MM.1S (cell line): ENCODE data around the gene NUDT15.

Experiments
- DNase-seq: peaks from one replicate; pipeline ENCODE4 v3.0.0-alpha.2; 2015
- H2AFZ ChIP-seq: fragments of 300-600 bp; sonication (generic); 2 replicates; pipeline ENCODE4 v1.6.0; 2016; ENCODE audit warnings: antibody characterized with exemption, low read length
- H3F3A ChIP-seq: fragments of 300-600 bp; sonication (generic); 2 replicates; pipeline ENCODE4 v1.6.1; 2016; ENCODE audit warnings: mild to moderate bottlenecking, antibody characterized with exemption, low read length, moderate library complexity, mixed read lengths; ENCODE audit not compliant: insufficient read depth
- H3K27ac ChIP-seq: fragments of 300-600 bp; sonication (generic); 2 replicates; pipeline ENCODE4 v1.5.1; 2016; ENCODE audit warnings: mild to moderate bottlenecking, low read length
- H3K27me3 ChIP-seq: fragments of 300-600 bp; sonication (generic); replicated peaks from 2 replicates; pipeline ENCODE4 v1.6.0; 2016; ENCODE audit warnings: low read length; ENCODE audit not compliant: insufficient read depth
- H3K36me3 ChIP-seq: fragments of 300-600 bp; sonication (generic); replicated peaks from 2 replicates; pipeline ENCODE4 v1.6.1; 2016; ENCODE audit warnings: mild to moderate bottlenecking, low read length, mixed read lengths; ENCODE audit not compliant: insufficient read depth
- H3K4me1 ChIP-seq: fragments of 300-600 bp; sonication (generic); 2 replicates; pipeline ENCODE4 v1.6.1; 2016; ENCODE audit warnings: low read length, mixed read lengths
- H3K4me2 ChIP-seq: fragments of 300-600 bp; sonication (generic); 2 replicates; pipeline ENCODE4 v1.6.0; 2016; ENCODE audit warnings: low read depth, low read length
- H3K4me3 ChIP-seq: fragments of 300-600 bp; sonication (generic); 2 replicates; pipeline ENCODE4 v1.5.1; 2016; ENCODE audit warnings: low read length, mixed read lengths
- H3K79me2 ChIP-seq: fragments of 300-600 bp; sonication (generic); 2 replicates; pipeline ENCODE4 v1.6.1; 2016; ENCODE audit warnings: mixed run types, low read length, mixed read lengths
- H3K9ac ChIP-seq: fragments of 300-600 bp; sonication (generic); 2 replicates; pipeline ENCODE4 v1.6.1; 2016; ENCODE audit warnings: low read length, mixed read lengths
- H3K9me2 ChIP-seq: fragments of 300-600 bp; sonication (generic); replicated peaks from 2 replicates; pipeline ENCODE4 v1.6.1; 2016; ENCODE audit warnings: mild to moderate bottlenecking, low read length, mixed read lengths; ENCODE audit not compliant: insufficient read depth
- H3K9me3 ChIP-seq: fragments of 300-600 bp; sonication (generic); replicated peaks from 2 replicates; pipeline ENCODE4 v1.6.1; 2016; ENCODE audit warnings: mild to moderate bottlenecking, low read length, mixed read lengths; ENCODE audit not compliant: insufficient read depth
- H4K20me1 ChIP-seq: fragments of 300-600 bp; sonication (generic); 2 replicates; pipeline ENCODE4 v1.6.1; 2016; ENCODE audit warnings: mild to moderate bottlenecking, low read length, moderate library complexity, mixed read lengths; ENCODE audit not compliant: insufficient read depth
- CTCF ChIP-seq: fragments of 300-600 bp; sonication (generic); IDR thresholded peaks from 2 replicates; pipeline ENCODE4 v1.5.1; 2016; ENCODE audit warnings: antibody characterized with exemption, low read length, mixed read lengths
- EZH2 ChIP-seq: fragments of 300-600 bp; sonication (generic); optimal IDR thresholded peaks from 2 replicates; pipeline ENCODE3; 2017; ENCODE audit warnings: low read depth, mild to moderate bottlenecking, antibody characterized with exemption, low read length, mixed read lengths
- EZH2phosphoT487 ChIP-seq: fragments of 300-600 bp; sonication (generic); IDR thresholded peaks from 2 replicates; pipeline ENCODE4 v1.6.1; 2018; ENCODE audit warnings: antibody characterized with exemption, low read length

Gene NUDT15

DNA sequence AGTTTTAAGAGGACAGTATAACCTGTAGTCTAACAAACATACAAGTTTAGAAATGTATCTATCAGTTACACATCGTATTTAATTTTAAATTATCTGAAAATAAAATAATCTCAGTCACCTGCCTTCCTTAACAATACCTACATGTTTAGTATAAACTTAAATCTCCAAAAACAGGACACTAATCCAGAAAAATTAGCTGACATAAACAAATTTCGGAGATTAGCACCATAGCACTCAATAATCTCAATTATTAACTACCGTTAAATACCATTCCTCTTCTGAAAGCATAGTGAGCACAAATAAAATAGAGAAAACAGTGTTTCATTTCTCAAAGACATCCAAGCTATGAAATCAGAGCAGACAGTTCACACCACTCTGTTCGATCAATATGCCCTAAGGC is 44.2 kb downstream of the NUDT15 start:
- peaks cover 4% of the 10 kb centered on the region for H3K4me1 ChIP-seq
- H3K9me3 ChIP-seq, result no peaks in the 10 kb centered on the region
- no peaks in the 10 kb centered on the region for H3K79me2 ChIP-seq
- H3K4me3 ChIP-seq, result no peak overlapping the region
- peaks cover 5% of the 10 kb centered on the region; the same call in 1 of the 2 replicates for H3F3A ChIP-seq
- no peaks in the 10 kb centered on the region for H4K20me1 ChIP-seq
- no peaks in the 10 kb centered on the region for H3K27me3 ChIP-seq
- no peak overlapping the region for H2AFZ ChIP-seq
- H3K27ac ChIP-seq, result no peak overlapping the region
- TF ChIP-seq EZH2 (no peak), CTCF (no peak), EZH2phosphoT487 (no peak)
- H3K9me2 ChIP-seq, result no peaks in the 10 kb centered on the region
- H3K36me3 ChIP-seq, result no peaks in the 10 kb centered on the region; the same call in 1 of the 2 replicates
- no peak overlapping the region for H3K4me2 ChIP-seq
- no peak overlapping the region for H3K9ac ChIP-seq
- no peak for DNase-seq

DNA sequence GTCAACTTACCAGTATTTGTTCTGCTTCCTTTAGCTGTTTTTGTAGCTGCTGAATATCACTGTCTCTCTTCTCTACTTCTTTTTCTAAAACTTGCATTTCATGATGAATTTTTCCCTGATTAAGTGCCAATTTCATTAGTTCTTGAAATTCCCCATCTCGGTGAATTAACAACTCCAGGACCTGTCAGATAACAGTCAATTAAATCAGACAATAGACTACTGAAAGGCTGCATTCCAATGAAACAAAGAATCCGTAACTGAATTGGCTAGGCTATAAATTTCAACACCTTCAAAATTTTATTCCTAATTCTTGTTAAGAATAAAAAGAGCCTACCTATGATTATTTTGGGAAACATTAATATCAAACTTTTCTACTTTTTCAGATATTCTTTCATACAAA is 48.7 kb downstream of the NUDT15 start:
- no peak for TF ChIP-seq EZH2
- TF ChIP-seq EZH2phosphoT487, result no peak
- Histone ChIP-seq H3K79me2 (peaks cover 36% of the 10 kb centered on the region), H3K36me3 (no peaks in the 10 kb centered on the region)

DNA sequence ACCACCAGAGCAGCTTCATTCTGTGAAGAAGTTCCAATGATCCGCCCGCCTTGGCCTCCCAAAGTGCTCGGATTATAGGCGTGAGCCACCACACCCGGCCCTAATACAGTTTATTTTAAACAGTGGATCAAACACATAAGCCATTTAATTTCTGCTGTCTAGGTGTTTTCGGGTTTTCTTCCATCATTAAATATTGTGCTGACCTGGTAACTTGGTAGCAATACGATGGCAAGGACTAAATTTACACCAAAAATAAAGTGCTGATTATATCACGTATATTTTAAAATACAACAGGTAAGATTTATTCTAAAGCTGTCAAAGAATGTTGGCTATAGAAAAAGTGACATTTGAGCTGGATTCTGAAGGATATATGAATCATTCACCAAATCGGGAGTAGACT is 56.1 kb downstream of the NUDT15 start:
- Histone ChIP-seq H3F3A (no peaks in the 10 kb centered on the region), H3K4me2 (peak overlapping the region; percentile 86; the same call in 1 of the 2 replicates), H4K20me1 (peaks cover 3% of the 10 kb centered on the region; the same call in 1 of the 2 replicates), H3K9me3 (no peaks in the 10 kb centered on the region), H3K4me3 (peak overlapping the region; percentile 83), H3K4me1 (0 out of 2 replicates have a peak, but pooled peaks cover 5% of the 10 kb centered on the region), H3K36me3 (no peaks in the 10 kb centered on the region), H3K79me2 (peaks cover 63% of the 10 kb centered on the region), H3K27me3 (no peaks in the 10 kb centered on the region), H2AFZ (no peak overlapping the region), H3K9ac (no peak overlapping the region; the same call in 1 of the 2 replicates), H3K9me2 (no peaks in the 10 kb centered on the region), H3K27ac (no peak overlapping the region)
- TF ChIP-seq EZH2, result no peak
- no peak for DNase-seq

More for the DNA sequence above, 48.7 kb downstream of the NUDT15 start:
- no peak overlapping the region for H2AFZ ChIP-seq
- H3F3A ChIP-seq, result no peaks in the 10 kb centered on the region
- H3K9me2 ChIP-seq, result no peaks in the 10 kb centered on the region
- H3K4me1 ChIP-seq, result no peaks in the 10 kb centered on the region
- no peak overlapping the region for H3K4me3 ChIP-seq
- H3K9me3 ChIP-seq, result no peaks in the 10 kb centered on the region
- H4K20me1 ChIP-seq, result peaks cover 3% of the 10 kb centered on the region; the same call in 1 of the 2 replicates
- H3K9ac ChIP-seq, result no peak overlapping the region
- no peak for DNase-seq
- no peak overlapping the region for H3K27ac ChIP-seq
- H3K27me3 ChIP-seq, result no peaks in the 10 kb centered on the region
- no peak overlapping the region for H3K4me2 ChIP-seq

GRCh38 chr13:48094404-48094780 is 56.9 kb downstream of the NUDT15 start:
- peak overlapping the region; percentile 86 for H3K4me2 ChIP-seq
- H3K27me3 ChIP-seq, result no peaks in the 10 kb centered on the region
- TF ChIP-seq CTCF (no peak), EZH2 (no peak), EZH2phosphoT487 (no peak)
- H3K27ac ChIP-seq, result peak overlapping the region; percentile 25; the same call in 1 of the 2 replicates
- H3K9ac ChIP-seq, result peak overlapping the region; percentile 89
- no peaks in the 10 kb centered on the region for H3K9me3 ChIP-seq
- H3K9me2 ChIP-seq, result no peaks in the 10 kb centered on the region
- H3F3A ChIP-seq, result no peaks in the 10 kb centered on the region
- H3K4me1 ChIP-seq, result 0 out of 2 replicates have a peak, but pooled peaks cover 5% of the 10 kb centered on the region
- peak overlapping the region; percentile 31; the same call in 1 of the 2 replicates for H2AFZ ChIP-seq
- H3K36me3 ChIP-seq, result no peaks in the 10 kb centered on the region
- peak overlapping the region; percentile 83 for H3K4me3 ChIP-seq
- peaks cover 3% of the 10 kb centered on the region; the same call in 1 of the 2 replicates for H4K20me1 ChIP-seq
- no peak for DNase-seq
- peaks cover 56% of the 10 kb centered on the region for H3K79me2 ChIP-seq
